Measurements from ENCODE around the gene DZIP3.

Gene DZIP3

GRCh38 chr3:108698461-108698860 lies 108.9 kb downstream of the DZIP3 start:
- no peak for DNase-seq

GRCh38 chr3:108705045-108705444 lies 115.5 kb downstream of the DZIP3 start:
- no peak for DNase-seq

GRCh38 chr3:108713009-108713516 lies 123.5 kb downstream of the DZIP3 start:
- DNase-seq = no peak

- DNase-seq = no peak
Observed at GRCh38 chr3:108713816-108714215, 124.3 kb downstream of the DZIP3 start.

- DNase-seq = no peak
Observed at GRCh38 chr3:108718454-108718853, 128.9 kb downstream of the DZIP3 start.

- DNase-seq = no peak
Observed at GRCh38 chr3:108719178-108719806, 129.8 kb downstream of the DZIP3 start.

- DNase-seq = no peak
Observed at GRCh38 chr3:108722724-108723123, 133.2 kb downstream of the DZIP3 start.

- DNase-seq = no peak
Observed at GRCh38 chr3:108724101-108724500, 134.6 kb downstream of the DZIP3 start.

GRCh38 chr3:108728105-108728504 lies 138.6 kb downstream of the DZIP3 start:
- no peak for DNase-seq

GRCh38 chr3:108728934-108729333 lies 139.4 kb downstream of the DZIP3 start:
- no peak for DNase-seq

- no peak for DNase-seq
Observed at GRCh38 chr3:108736821-108737220, 147.3 kb downstream of the DZIP3 start.

GRCh38 chr3:108742929-108743328 lies 153.4 kb downstream of the DZIP3 start:
- no peak for DNase-seq

Data from eye (tissue), 1 donor.